Spinal cord (tissue), 10 donors: ENCODE measurements around the gene MATCAP1. TPM values are rescaled to one million over a fixed set of nuclear protein-coding genes. Genes with fewer than 3 reads are reported as not detected.

Source experiments
- DNase-seq, 6 donors: peaks; one replicate each; pipeline versions ENCODE4 v3.0.0 to v3.0.0-alpha.2; 2013 to 2015; ENCODE audit warnings: low spot score in 6 of 6, low read depth in 4 of 6
- H3K27ac ChIP-seq: one replicate; pipeline ENCODE4 v1.5.1; 2013; ENCODE audit warnings: low read depth, low read length, control low read depth
- H3K27me3 ChIP-seq: one replicate; pipeline ENCODE4 v1.6.1; 2013; ENCODE audit warnings: low read length; ENCODE audit not compliant: control insufficient read depth, insufficient read depth
- H3K36me3 ChIP-seq: one replicate; pipeline ENCODE4 v1.6.1; 2013; ENCODE audit warnings: low read length; ENCODE audit not compliant: control insufficient read depth, insufficient read depth
- H3K4me1 ChIP-seq: one replicate; pipeline ENCODE4 v1.6.1; 2013; ENCODE audit warnings: low read length; ENCODE audit not compliant: control insufficient read depth, insufficient read depth
- H3K4me3 ChIP-seq: one replicate; pipeline ENCODE4 v1.5.1; 2013; ENCODE audit warnings: low read depth, low read length, control low read depth
- H3K9me3 ChIP-seq: one replicate; pipeline ENCODE4 v1.6.1; 2013; ENCODE audit warnings: low read length; ENCODE audit not compliant: control insufficient read depth, insufficient read depth
- WGBS: methylation state at CpG from one replicate; pipeline ENCODE4 v1.1.5; 2013; ENCODE audit warnings: missing lambda C conversion rate; ENCODE audit not compliant: insufficient coverage; 5-methylcytosine and 5-hydroxymethylcytosine counted together
- polyA plus RNA-seq, 2 donors: library from polyadenylated mRNA; unstranded; fragments of 120-200 nt; gene quantifications; one replicate each; pipeline ENCODE4 v1.2.1, GENCODE V29; 2013; ENCODE audit not compliant: insufficient read length in 2 of 2
- total RNA-seq, 2 donors: library from RNA; depleted of rRNA in 1 of 2; stranded (reverse); fragments of 120-200 nt in 1 of 2; fragments of >200 nt in 1 of 2; gene quantifications; one replicate each; pipeline versions ENCODE4 v1.2.3 to v1.2.4, GENCODE V29; 2013 to 2014
- donor health status: healthy.

The MATCAP1 gene
- total and polyA plus RNA-seq, 4 donors, result 22.2 to 157 (median 80.6) TPM

GRCh38 chr16:67158637-67159600 lies 24.8 kb downstream of the MATCAP1 start:
- peak overlapping the region; percentile 60 for H3K4me3 ChIP-seq
- H3K36me3 ChIP-seq, result no peaks in the 10 kb centered on the region
- no peak for DNase-seq
- H3K9me3 ChIP-seq, result no peaks in the 10 kb centered on the region
- H3K27ac ChIP-seq, result no peak overlapping the region
- peaks cover 62% of the 10 kb centered on the region for H3K4me1 ChIP-seq
- H3K27me3 ChIP-seq, result peaks cover 94% of the 10 kb centered on the region
- 1% methylated on average over 30 of the region's 34 CpGs for WGBS

- H3K36me3 ChIP-seq, result no peaks in the 10 kb centered on the region
- 46% methylated on average over 2 of the region's 7 CpGs for WGBS
- peaks cover 94% of the 10 kb centered on the region for H3K27me3 ChIP-seq
- DNase-seq, result no peak
- H3K27ac ChIP-seq, result no peak overlapping the region
- no peak overlapping the region for H3K4me3 ChIP-seq
- H3K9me3 ChIP-seq, result no peaks in the 10 kb centered on the region
- H3K4me1 ChIP-seq, result peaks cover 57% of the 10 kb centered on the region
Observed at GRCh38 chr16:67157892-67158635, 25.7 kb downstream of the MATCAP1 start.

- Histone ChIP-seq H3K4me3 (no peak overlapping the region), H3K27ac (no peak overlapping the region), H3K36me3 (no peaks in the 10 kb centered on the region), H3K4me1 (peaks cover 50% of the 10 kb centered on the region), H3K27me3 (peaks cover 88% of the 10 kb centered on the region), H3K9me3 (no peaks in the 10 kb centered on the region)
- DNase-seq, result no peak
- WGBS, result 38% methylated on average over 7 of the region's 7 CpGs
Observed at GRCh38 chr16:67157106-67157748, 26.5 kb downstream of the MATCAP1 start.

- H3K27ac ChIP-seq, result no peak overlapping the region
- peaks cover 47% of the 10 kb centered on the region for H3K4me1 ChIP-seq
- peaks cover 85% of the 10 kb centered on the region for H3K27me3 ChIP-seq
- 33% methylated on average over 14 of the region's 15 CpGs for WGBS
- no peak for DNase-seq
- no peak overlapping the region for H3K4me3 ChIP-seq
- H3K9me3 ChIP-seq, result no peaks in the 10 kb centered on the region
- H3K36me3 ChIP-seq, result no peaks in the 10 kb centered on the region
Observed at GRCh38 chr16:67156143-67156844, 27.5 kb downstream of the MATCAP1 start.

GRCh38 chr16:67155295-67156142 lies 28.2 kb downstream of the MATCAP1 start:
- Histone ChIP-seq H3K9me3 (no peaks in the 10 kb centered on the region), H3K36me3 (no peaks in the 10 kb centered on the region), H3K4me3 (peak overlapping the region; percentile 32), H3K4me1 (peaks cover 47% of the 10 kb centered on the region), H3K27ac (no peak overlapping the region), H3K27me3 (peaks cover 85% of the 10 kb centered on the region)
- peak in 4 of 6 donors; percentile 62 to 92 (median 81) for DNase-seq
- 2% methylated on average over 74 of the region's 74 CpGs for WGBS

GRCh38 chr16:67154578-67155294 lies 29.0 kb downstream of the MATCAP1 start:
- DNase-seq, result peak in 1 of 6 donors; percentile 30
- Histone ChIP-seq H3K9me3 (no peaks in the 10 kb centered on the region), H3K4me1 (peaks cover 43% of the 10 kb centered on the region), H3K36me3 (no peaks in the 10 kb centered on the region), H3K27ac (no peak overlapping the region), H3K27me3 (peaks cover 85% of the 10 kb centered on the region), H3K4me3 (peak overlapping the region; percentile 32)
- 6% methylated on average over 53 of the region's 61 CpGs for WGBS

GRCh38 chr16:67151431-67152097 lies 32.2 kb downstream of the MATCAP1 start:
- Histone ChIP-seq H3K27me3 (peaks cover 77% of the 10 kb centered on the region), H3K4me3 (peak overlapping the region; percentile 36), H3K27ac (no peak overlapping the region), H3K9me3 (no peaks in the 10 kb centered on the region), H3K36me3 (peaks cover 29% of the 10 kb centered on the region), H3K4me1 (peaks cover 48% of the 10 kb centered on the region)
- DNase-seq, result no peak
- 49% methylated on average over 7 of the region's 8 CpGs for WGBS
